Testis (tissue), 2 donors: ENCODE data around the gene IL17RD.

Experiments used
- POLR2A ChIP-seq: fragments of 450-650 bp; IDR thresholded peaks from one replicate; pipeline ENCODE4 v1.6.1; 2017; ENCODE audit warnings: antibody characterized with exemption, mild to moderate bottlenecking, moderate library complexity
- TF ChIP-seq, protein P1 (sequence below), 3 experiments: fragments of 450-650 bp in 2 of 3; fragments of 200-600 bp in 1 of 3; sonication (generic) in 1 of 3; IDR thresholded peaks; one replicate each; pipeline ENCODE4 v1.5.1; 2016 to 2019; ENCODE audit warnings: antibody characterized with exemption in 3 of 3, mild to moderate bottlenecking in 2 of 3, moderate library complexity in 1 of 3

DNA sequence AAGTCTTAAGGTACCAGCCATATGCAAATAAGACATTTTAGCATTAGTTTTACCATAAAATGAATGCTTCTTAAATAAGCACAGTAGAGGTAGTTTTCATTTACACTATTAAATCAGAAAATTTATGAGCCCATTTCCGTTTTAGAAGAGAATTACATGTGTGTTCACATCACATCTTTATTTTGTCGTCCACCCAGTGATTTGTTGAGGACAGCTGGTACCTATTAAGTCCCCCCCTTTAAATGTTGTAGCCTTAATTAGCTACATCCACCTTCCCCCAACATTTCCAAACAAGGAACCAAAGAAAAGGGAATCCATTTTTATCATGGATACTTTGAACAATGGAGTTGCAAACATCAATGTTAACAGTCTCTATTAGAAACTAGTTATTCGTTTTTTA, 6.8 kb downstream of the IL17RD start:
- no peak for TF ChIP-seq POLR2A
- TF ChIP-seq, protein P1, sequence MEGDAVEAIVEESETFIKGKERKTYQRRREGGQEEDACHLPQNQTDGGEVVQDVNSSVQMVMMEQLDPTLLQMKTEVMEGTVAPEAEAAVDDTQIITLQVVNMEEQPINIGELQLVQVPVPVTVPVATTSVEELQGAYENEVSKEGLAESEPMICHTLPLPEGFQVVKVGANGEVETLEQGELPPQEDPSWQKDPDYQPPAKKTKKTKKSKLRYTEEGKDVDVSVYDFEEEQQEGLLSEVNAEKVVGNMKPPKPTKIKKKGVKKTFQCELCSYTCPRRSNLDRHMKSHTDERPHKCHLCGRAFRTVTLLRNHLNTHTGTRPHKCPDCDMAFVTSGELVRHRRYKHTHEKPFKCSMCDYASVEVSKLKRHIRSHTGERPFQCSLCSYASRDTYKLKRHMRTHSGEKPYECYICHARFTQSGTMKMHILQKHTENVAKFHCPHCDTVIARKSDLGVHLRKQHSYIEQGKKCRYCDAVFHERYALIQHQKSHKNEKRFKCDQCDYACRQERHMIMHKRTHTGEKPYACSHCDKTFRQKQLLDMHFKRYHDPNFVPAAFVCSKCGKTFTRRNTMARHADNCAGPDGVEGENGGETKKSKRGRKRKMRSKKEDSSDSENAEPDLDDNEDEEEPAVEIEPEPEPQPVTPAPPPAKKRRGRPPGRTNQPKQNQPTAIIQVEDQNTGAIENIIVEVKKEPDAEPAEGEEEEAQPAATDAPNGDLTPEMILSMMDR (IDR thresholded peaks at IDR 0.05), result no peak
